Small intestine (tissue), 7 donors: ENCODE results near the gene MORN5. TPM values are rescaled to one million over a fixed set of nuclear protein-coding genes. Genes with fewer than 3 reads are reported as not detected.

Source experiments
- DNase-seq, 2 donors: peaks; one replicate each; pipeline versions ENCODE4 v3.0.0 to v3.0.0-alpha.2; 2013
- FAIRE-seq: peaks from 2 replicates; lab custom pipeline; 2012; peaks lifted over from hg19 to GRCh38; lab: Jason Lieb, UNC
- H3K27ac ChIP-seq, 3 donors: one replicate each; pipeline ENCODE4 v1.5.1; 2013; ENCODE audit warnings: low read length in 2 of 3, mild to moderate bottlenecking in 2 of 3, control low read depth in 1 of 3, inconsistent platforms in 1 of 3, low read depth in 1 of 3, moderate library complexity in 1 of 3
- H3K27me3 ChIP-seq, 3 donors: one replicate each; pipeline ENCODE4 v1.6.1; 2013; ENCODE audit warnings: low read length in 3 of 3, inconsistent platforms in 1 of 3; ENCODE audit not compliant: control insufficient read depth in 3 of 3, insufficient read depth in 3 of 3
- H3K36me3 ChIP-seq, 3 donors: one replicate each; pipeline ENCODE4 v1.6.1; 2013; ENCODE audit warnings: low read length in 3 of 3, inconsistent platforms in 1 of 3, low read depth in 1 of 3, mild to moderate bottlenecking in 1 of 3, moderate library complexity in 1 of 3; ENCODE audit not compliant: control insufficient read depth in 3 of 3, insufficient read depth in 2 of 3
- H3K4me1 ChIP-seq, 3 donors: one replicate each; pipeline ENCODE4 v1.6.1; 2013; ENCODE audit warnings: low read length in 2 of 3, inconsistent platforms in 1 of 3, low read depth in 1 of 3, mild to moderate bottlenecking in 1 of 3, moderate library complexity in 1 of 3; ENCODE audit not compliant: control insufficient read depth in 3 of 3, insufficient read depth in 2 of 3
- H3K4me3 ChIP-seq, 3 donors: one replicate each; pipeline ENCODE4 v1.5.1; 2013; ENCODE audit warnings: low read length in 3 of 3, control low read depth in 1 of 3, inconsistent platforms in 1 of 3, low read depth in 1 of 3, mild to moderate bottlenecking in 1 of 3, moderate library complexity in 1 of 3
- H3K9me3 ChIP-seq, 2 donors: one replicate each; pipeline ENCODE4 v1.6.1; 2013; ENCODE audit warnings: low read depth in 1 of 2, low read length in 1 of 2; ENCODE audit not compliant: control insufficient read depth in 2 of 2, insufficient read depth in 1 of 2
- WGBS, 3 donors: extraction: QIAGEN DNeasy Blood & Tissue Kit; methylation state at CpG; one replicate each; pipeline ENCODE4 v1.1.7; 2013; 5-methylcytosine and 5-hydroxymethylcytosine counted together
- polyA plus RNA-seq, 4 donors: library from polyadenylated mRNA; stranded (reverse) in 3 of 4; unstranded in 1 of 4; fragments of 200-250 nt in 3 of 4; fragments of 120-200 nt in 1 of 4; gene quantifications; one replicate each; pipeline versions ENCODE4 v1.2.1 to v1.2.3, GENCODE V29; 2013
- donor health status: healthy with polysubstance abuse.
- donor health status: control.
- donor health status: control.
- donor health status: Bipolar disorder and iron deficiency.
- donor health status: healthy.

Gene MORN5
- polyA plus RNA-seq, 4 donors, result not detected

- Histone ChIP-seq H3K27ac (no peak overlapping the region), H3K36me3 (no peaks in the 10 kb centered on the region), H3K4me3 (no peak overlapping the region), H3K27me3 (peaks cover 0 to 28% (median 3%) of the 10 kb centered on the region in 3 donors), H3K4me1 (no peaks in the 10 kb centered on the region), H3K9me3 (no peaks in the 10 kb centered on the region)
- DNase-seq, result no peak
- FAIRE-seq, result no peak
- 71 to 79% (median 78%) methylated on average over 17 of the region's 17 CpGs for WGBS, 3 donors
Measured at GRCh38 chr9:122133984-122134535, 25.6 kb upstream of the MORN5 start.

DNA sequence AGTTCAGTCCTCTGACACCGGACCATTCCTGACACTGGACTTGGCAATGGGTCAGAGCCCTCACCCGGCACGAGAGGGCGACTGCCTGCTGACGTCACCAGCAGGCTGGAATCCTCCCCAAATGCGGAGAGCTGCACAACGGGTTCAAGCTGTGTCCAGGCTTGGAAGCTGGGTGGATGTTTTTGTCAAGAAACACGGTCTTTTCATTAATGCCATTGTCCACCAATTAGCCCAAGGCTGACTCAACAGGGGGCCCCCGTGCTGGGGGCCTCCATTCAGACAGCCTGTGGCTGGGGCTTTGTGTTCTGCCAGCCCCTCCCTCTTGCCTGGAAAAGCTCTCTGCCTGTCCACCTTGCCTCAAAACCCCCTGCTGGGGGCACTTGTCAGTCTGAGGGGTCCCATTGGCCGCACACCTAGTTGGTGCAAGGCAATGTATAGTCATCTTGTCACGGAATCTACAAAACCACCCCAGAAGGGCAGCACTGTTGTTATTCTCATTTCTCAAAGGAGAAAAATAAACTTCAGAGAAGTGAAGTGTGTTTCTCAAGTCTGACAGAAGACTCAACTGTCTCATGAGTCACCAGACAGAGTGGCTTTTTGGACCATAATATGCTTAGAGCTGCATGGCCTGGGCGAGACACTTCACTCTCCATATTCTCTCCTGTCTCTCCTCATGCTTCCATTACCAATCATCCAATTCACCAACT is 24.7 kb upstream of the MORN5 start:
- Histone ChIP-seq H3K9me3 (no peaks in the 10 kb centered on the region), H3K27ac (no peak overlapping the region), H3K4me3 (no peak overlapping the region), H3K27me3 (peaks cover 0 to 25% (median 3%) of the 10 kb centered on the region in 3 donors), H3K36me3 (no peaks in the 10 kb centered on the region), H3K4me1 (no peaks in the 10 kb centered on the region)
- no peak for FAIRE-seq
- no peak for DNase-seq
- WGBS, 3 donors, result 46 to 61% (median 58%) methylated on average over 12 of the region's 12 CpGs

DNA sequence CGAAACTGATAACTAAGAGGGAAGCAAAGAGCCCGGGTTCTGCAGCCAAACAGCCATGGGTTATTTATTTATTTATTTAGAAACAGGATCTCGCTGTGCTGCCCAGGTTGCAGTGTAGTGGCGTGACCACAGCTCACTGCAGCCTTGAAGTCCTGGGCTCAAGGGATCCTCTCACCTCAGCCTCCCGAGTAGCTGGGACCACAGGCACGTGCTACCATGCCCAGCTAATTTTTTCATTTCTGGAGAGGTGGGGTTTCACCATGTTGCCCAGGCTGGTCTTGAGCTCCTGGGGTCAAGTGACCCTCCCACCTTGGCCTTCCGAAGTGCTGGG is 24.2 kb upstream of the MORN5 start:
- Histone ChIP-seq H3K27ac (no peak overlapping the region), H3K9me3 (no peaks in the 10 kb centered on the region), H3K4me3 (no peak overlapping the region), H3K36me3 (no peaks in the 10 kb centered on the region), H3K4me1 (no peaks in the 10 kb centered on the region), H3K27me3 (peaks cover 0 to 22% (median 3%) of the 10 kb centered on the region in 3 donors)
- FAIRE-seq (no peak), DNase-seq (no peak)
- WGBS, 3 donors, result 81 to 88% (median 84%) methylated on average over 7 of the region's 7 CpGs

GRCh38 chr9:122138560-122139268 is 21.0 kb upstream of the MORN5 start:
- FAIRE-seq, result no peak
- peak; percentile 32 to 56 for DNase-seq
- 56 to 71% (median 71%) methylated on average over 10 of the region's 10 CpGs for WGBS, 3 donors

DNA sequence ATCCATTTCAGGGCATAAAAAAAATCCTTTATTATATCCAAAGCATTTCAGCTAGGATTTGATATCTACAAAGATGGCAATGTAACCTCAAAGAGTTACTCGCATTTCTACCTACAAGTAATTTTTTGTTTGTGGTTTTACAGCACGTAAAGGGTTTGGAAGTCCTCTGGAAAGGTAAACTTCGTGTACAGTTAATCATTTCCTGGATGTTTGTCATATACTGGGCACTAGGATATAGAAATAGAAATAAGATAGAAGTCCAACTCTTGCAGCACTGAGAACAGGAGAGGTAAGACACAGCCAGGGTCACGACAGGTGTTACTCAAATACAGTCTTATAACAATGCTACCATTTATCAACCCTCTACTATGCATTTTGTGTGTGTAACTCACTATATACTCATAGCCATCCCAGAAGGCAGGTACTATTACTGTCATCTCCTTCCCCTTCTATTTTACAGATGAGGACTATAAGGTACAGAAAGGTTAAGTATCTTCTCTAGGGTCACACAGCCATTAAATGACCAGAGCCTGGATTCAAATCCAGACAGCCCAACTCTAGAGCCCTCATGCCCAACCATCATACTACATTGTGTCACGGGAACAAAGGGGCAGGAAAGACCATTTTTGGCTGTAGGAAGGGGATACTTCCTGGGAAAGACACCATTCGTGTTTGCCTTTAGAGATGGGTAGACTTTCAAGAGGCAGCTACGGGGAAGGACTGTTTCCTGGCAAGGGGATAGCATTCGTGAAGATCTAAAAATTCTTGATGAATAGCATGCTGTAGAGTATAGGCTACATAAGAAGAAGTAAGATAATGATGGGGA is 19.1 kb upstream of the MORN5 start:
- DNase-seq (peak in 1 of 2 donors; percentile 33), FAIRE-seq (no peak)
- Histone ChIP-seq H3K9me3 (no peaks in the 10 kb centered on the region), H3K27me3 (no peaks in the 10 kb centered on the region), H3K4me1 (peaks cover 0 to 4% (median 0%) of the 10 kb centered on the region in 3 donors), H3K4me3 (no peak overlapping the region), H3K27ac (no peak overlapping the region), H3K36me3 (peaks cover 2 to 15% (median 12%) of the 10 kb centered on the region in 3 donors)
- WGBS, 3 donors, result 75 to 76% (median 75%) methylated on average over 8 of the region's 8 CpGs

More at GRCh38 chr9:122138560-122139268, 21.0 kb upstream of the MORN5 start:
- no peaks in the 10 kb centered on the region for H3K9me3 ChIP-seq
- H3K27ac ChIP-seq, result no peak overlapping the region
- H3K4me3 ChIP-seq, result no peak overlapping the region
- H3K36me3 ChIP-seq, result peaks cover 2 to 7% (median 7%) of the 10 kb centered on the region in 3 donors
- no peaks in the 10 kb centered on the region for H3K27me3 ChIP-seq
- H3K4me1 ChIP-seq, result peaks cover 0 to 4% (median 0%) of the 10 kb centered on the region in 3 donors

GRCh38 chr9:122141671-122142070 is 18.0 kb upstream of the MORN5 start:
- no peak for DNase-seq
- Histone ChIP-seq H3K9me3 (no peaks in the 10 kb centered on the region), H3K36me3 (peaks cover 4 to 21% (median 17%) of the 10 kb centered on the region in 3 donors), H3K4me3 (no peak overlapping the region), H3K4me1 (peaks cover 0 to 4% (median 0%) of the 10 kb centered on the region in 3 donors), H3K27ac (no peak overlapping the region), H3K27me3 (no peaks in the 10 kb centered on the region)
- FAIRE-seq, result no peak
- WGBS, 3 donors, result 85 to 93% (median 91%) methylated on average over 5 of the region's 5 CpGs

GRCh38 chr9:122143296-122143695 is 16.4 kb upstream of the MORN5 start:
- H3K27ac ChIP-seq, result no peak overlapping the region
- H3K9me3 ChIP-seq, result no peaks in the 10 kb centered on the region
- FAIRE-seq (no peak), DNase-seq (no peak)
- no peaks in the 10 kb centered on the region for H3K27me3 ChIP-seq
- peaks cover 6 to 28% (median 22%) of the 10 kb centered on the region in 3 donors for H3K36me3 ChIP-seq
- H3K4me3 ChIP-seq, result no peak overlapping the region
- H3K4me1 ChIP-seq, result peaks cover 0 to 4% (median 0%) of the 10 kb centered on the region in 3 donors
- WGBS, 3 donors, result 73 to 90% (median 81%) methylated on average over 1 of the region's 1 CpG
